Small intestine (tissue), 7 donors: Measurements from ENCODE around the gene PPP1R18. TPM values are rescaled to one million over a fixed set of nuclear protein-coding genes. Genes with fewer than 3 reads are reported as not detected.
A peak's percentile ranks its signal among the peaks of the same experiment; 100 is the strongest.

Experiments
- DNase-seq, 2 donors: peaks; one replicate each; pipeline versions ENCODE4 v3.0.0 to v3.0.0-alpha.2; 2013
- FAIRE-seq: peaks from 2 replicates; lab custom pipeline; 2012; peaks lifted over from hg19 to GRCh38; lab: Jason Lieb, UNC
- H3K27ac ChIP-seq, 3 donors: one replicate each; pipeline ENCODE4 v1.5.1; 2013; ENCODE audit warnings: low read length in 2 of 3, mild to moderate bottlenecking in 2 of 3, control low read depth in 1 of 3, inconsistent platforms in 1 of 3, low read depth in 1 of 3, moderate library complexity in 1 of 3
- H3K27me3 ChIP-seq, 3 donors: one replicate each; pipeline ENCODE4 v1.6.1; 2013; ENCODE audit warnings: low read length in 3 of 3, inconsistent platforms in 1 of 3; ENCODE audit not compliant: control insufficient read depth in 3 of 3, insufficient read depth in 3 of 3
- H3K36me3 ChIP-seq, 3 donors: one replicate each; pipeline ENCODE4 v1.6.1; 2013; ENCODE audit warnings: low read length in 3 of 3, inconsistent platforms in 1 of 3, low read depth in 1 of 3, mild to moderate bottlenecking in 1 of 3, moderate library complexity in 1 of 3; ENCODE audit not compliant: control insufficient read depth in 3 of 3, insufficient read depth in 2 of 3
- H3K4me1 ChIP-seq, 3 donors: one replicate each; pipeline ENCODE4 v1.6.1; 2013; ENCODE audit warnings: low read length in 2 of 3, inconsistent platforms in 1 of 3, low read depth in 1 of 3, mild to moderate bottlenecking in 1 of 3, moderate library complexity in 1 of 3; ENCODE audit not compliant: control insufficient read depth in 3 of 3, insufficient read depth in 2 of 3
- H3K4me3 ChIP-seq, 3 donors: one replicate each; pipeline ENCODE4 v1.5.1; 2013; ENCODE audit warnings: low read length in 3 of 3, control low read depth in 1 of 3, inconsistent platforms in 1 of 3, low read depth in 1 of 3, mild to moderate bottlenecking in 1 of 3, moderate library complexity in 1 of 3
- H3K9me3 ChIP-seq, 2 donors: one replicate each; pipeline ENCODE4 v1.6.1; 2013; ENCODE audit warnings: low read depth in 1 of 2, low read length in 1 of 2; ENCODE audit not compliant: control insufficient read depth in 2 of 2, insufficient read depth in 1 of 2
- WGBS, 3 donors: extraction: QIAGEN DNeasy Blood & Tissue Kit; methylation state at CpG; one replicate each; pipeline ENCODE4 v1.1.7; 2013; 5-methylcytosine and 5-hydroxymethylcytosine counted together
- polyA plus RNA-seq, 4 donors: library from polyadenylated mRNA; stranded (reverse) in 3 of 4; unstranded in 1 of 4; fragments of 200-250 nt in 3 of 4; fragments of 120-200 nt in 1 of 4; gene quantifications; one replicate each; pipeline versions ENCODE4 v1.2.1 to v1.2.3, GENCODE V29; 2013
- donor health status: healthy with polysubstance abuse.
- donor health status: control.
- donor health status: control.
- donor health status: Bipolar disorder and iron deficiency.
- donor health status: healthy.

Gene PPP1R18
- polyA plus RNA-seq, 4 donors = 10.1 to 22.7 (median 17.9) TPM

GRCh38 chr6:30688569-30688968 lies 2.1 kb upstream of the PPP1R18 start:
- H3K27me3 ChIP-seq = peaks cover 0 to 18% (median 0%) of the 10 kb centered on the region in 3 donors
- H3K9me3 ChIP-seq = no peaks in the 10 kb centered on the region
- DNase-seq (no peak), FAIRE-seq (no peak)
- H3K4me3 ChIP-seq = no peak overlapping the region
- peaks cover 0 to 25% (median 4%) of the 10 kb centered on the region in 3 donors for H3K4me1 ChIP-seq
- peaks cover 0 to 10% (median 0%) of the 10 kb centered on the region in 3 donors for H3K36me3 ChIP-seq
- peak overlapping the region in 1 of 3 donors; percentile 97 for H3K27ac ChIP-seq
- WGBS, 3 donors = 82 to 87% (median 86%) methylated on average over 8 to 9 of the region's 9 CpGs

GRCh38 chr6:30687659-30688431 lies 1.4 kb upstream of the PPP1R18 start:
- 18 to 25% (median 23%) methylated on average over 22 of the region's 22 CpGs for WGBS, 3 donors
- peaks cover 0 to 18% (median 0%) of the 10 kb centered on the region in 3 donors for H3K27me3 ChIP-seq
- peak overlapping the region; percentile 61 to 85 (median 81) for H3K4me3 ChIP-seq
- H3K27ac ChIP-seq = peak overlapping the region; percentile 41 to 97 (median 92)
- H3K36me3 ChIP-seq = peaks cover 0 to 13% (median 0%) of the 10 kb centered on the region in 3 donors
- H3K9me3 ChIP-seq = no peaks in the 10 kb centered on the region
- no peak for DNase-seq
- no peak for FAIRE-seq
- H3K4me1 ChIP-seq = peaks cover 0 to 25% (median 4%) of the 10 kb centered on the region in 3 donors

GRCh38 chr6:30686908-30687658 lies 638 bp upstream of the PPP1R18 start:
- H3K4me1 ChIP-seq = peaks cover 0 to 26% (median 4%) of the 10 kb centered on the region in 3 donors
- peak overlapping the region; percentile 61 to 85 (median 81) for H3K4me3 ChIP-seq
- WGBS, 3 donors = 0 to 2% (median 1%) methylated on average over 24 to 52 of the region's 52 CpGs
- DNase-seq (peak; percentile 59 to 76), FAIRE-seq (no peak)
- H3K36me3 ChIP-seq = peaks cover 0 to 14% (median 0%) of the 10 kb centered on the region in 3 donors
- no peaks in the 10 kb centered on the region for H3K9me3 ChIP-seq
- H3K27me3 ChIP-seq = peaks cover 0 to 18% (median 0%) of the 10 kb centered on the region in 3 donors
- peak overlapping the region; percentile 71 to 97 (median 92) for H3K27ac ChIP-seq

GRCh38 chr6:30685157-30686008 lies 1.1 kb downstream of the PPP1R18 start:
- H3K27me3 ChIP-seq = peaks cover 0 to 18% (median 0%) of the 10 kb centered on the region in 3 donors
- H3K27ac ChIP-seq = peak overlapping the region; percentile 39 to 89 (median 65)
- DNase-seq (no peak), FAIRE-seq (no peak)
- 41 to 74% (median 59%) methylated on average over 29 of the region's 29 CpGs for WGBS, 3 donors
- peak overlapping the region; percentile 61 to 85 (median 81) for H3K4me3 ChIP-seq
- no peaks in the 10 kb centered on the region for H3K9me3 ChIP-seq
- H3K36me3 ChIP-seq = peaks cover 0 to 19% (median 0%) of the 10 kb centered on the region in 3 donors
- H3K4me1 ChIP-seq = peaks cover 0 to 26% (median 4%) of the 10 kb centered on the region in 3 donors

- WGBS, 3 donors = 36 to 71% (median 52%) methylated on average over 13 to 21 of the region's 21 CpGs
- FAIRE-seq = no peak
- H3K4me3 ChIP-seq = peak overlapping the region; percentile 61 to 85 (median 81)
Observed at GRCh38 chr6:30684386-30685156, 1.9 kb downstream of the PPP1R18 start.

GRCh38 chr6:30683980-30684338 lies 2.5 kb downstream of the PPP1R18 start:
- Histone ChIP-seq H3K4me3 (peak overlapping the region; percentile 37 to 81 (median 61)), H3K27me3 (peaks cover 0 to 18% (median 0%) of the 10 kb centered on the region in 3 donors), H3K4me1 (peaks cover 0 to 28% (median 0%) of the 10 kb centered on the region in 3 donors), H3K36me3 (peaks cover 0 to 27% (median 0%) of the 10 kb centered on the region in 3 donors), H3K9me3 (no peaks in the 10 kb centered on the region), H3K27ac (peak overlapping the region; percentile 5 to 94 (median 52))
- DNase-seq = no peak
- 28 to 68% (median 59%) methylated on average over 2 of the region's 2 CpGs for WGBS, 3 donors
- FAIRE-seq = no peak

More at GRCh38 chr6:30684386-30685156, 1.9 kb downstream of the PPP1R18 start:
- DNase-seq = peak in 1 of 2 donors; percentile 42
- Histone ChIP-seq H3K9me3 (no peaks in the 10 kb centered on the region), H3K4me1 (peaks cover 0 to 26% (median 4%) of the 10 kb centered on the region in 3 donors), H3K27me3 (peaks cover 0 to 18% (median 0%) of the 10 kb centered on the region in 3 donors), H3K27ac (peak overlapping the region; percentile 27 to 94 (median 52)), H3K36me3 (peaks cover 0 to 27% (median 0%) of the 10 kb centered on the region in 3 donors)

GRCh38 chr6:30683183-30683979 lies 3.1 kb downstream of the PPP1R18 start:
- H3K9me3 ChIP-seq = no peaks in the 10 kb centered on the region
- 21 to 58% (median 53%) methylated on average over 7 of the region's 7 CpGs for WGBS, 3 donors
- H3K4me3 ChIP-seq = peak overlapping the region; percentile 37 to 81 (median 61)
- H3K4me1 ChIP-seq = peaks cover 0 to 28% (median 0%) of the 10 kb centered on the region in 3 donors
- DNase-seq (no peak), FAIRE-seq (no peak)
- H3K27ac ChIP-seq = peak overlapping the region; percentile 36 to 94 (median 38)
- H3K27me3 ChIP-seq = peaks cover 0 to 18% (median 0%) of the 10 kb centered on the region in 3 donors
- peaks cover 0 to 32% (median 0%) of the 10 kb centered on the region in 3 donors for H3K36me3 ChIP-seq
